ENCODE results near the gene UBN2.
"Not testable (repeated sequence)": the region's sequence is repeated elsewhere in the genome, so short reads cannot be mapped to it uniquely, and the experiment has no call there.

Gene UBN2

GRCh38 chr7:139299296-139299695, 68.3 kb downstream of the UBN2 start:
- H3K27ac Mint-ChIP-seq: no peak overlapping the region
- H3K27me3 Mint-ChIP-seq: no peaks in the 10 kb centered on the region
- H3K9me3 Mint-ChIP-seq: no peaks in the 10 kb centered on the region
- H3K4me1 Mint-ChIP-seq (ENCODE audit: low read depth): no peaks in the 10 kb centered on the region
- peaks cover 12% of the 10 kb centered on the region for H3K36me3 Mint-ChIP-seq (ENCODE audit: low read depth)
- H3K4me3 Mint-ChIP-seq: no peak overlapping the region

DNA sequence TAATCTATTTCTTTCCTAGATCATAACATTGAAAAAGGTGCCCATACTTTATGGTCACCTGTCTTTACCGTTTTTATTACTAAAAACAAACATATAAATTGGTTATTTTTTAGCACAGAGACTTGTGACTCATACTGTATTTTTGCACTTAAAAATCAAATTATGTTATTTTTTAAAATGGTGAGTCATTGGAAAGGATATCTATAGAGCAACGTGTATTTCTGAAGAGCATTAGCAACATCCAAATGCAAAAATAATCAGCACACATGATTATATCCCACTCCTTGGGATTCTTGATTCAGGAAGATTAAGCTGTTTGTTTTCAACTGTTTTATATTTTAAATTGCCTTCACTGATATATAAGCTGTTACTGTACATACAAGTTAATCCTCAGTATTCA, 69.4 kb downstream of the UBN2 start:
- H3K27me3 Mint-ChIP-seq: no peaks in the 10 kb centered on the region
- H3K4me3 Mint-ChIP-seq: no peak overlapping the region
- peaks cover 6% of the 10 kb centered on the region for H3K36me3 Mint-ChIP-seq (ENCODE audit: low read depth)
- H3K4me1 Mint-ChIP-seq (ENCODE audit: low read depth): no peaks in the 10 kb centered on the region
- no peaks in the 10 kb centered on the region for H3K9me3 Mint-ChIP-seq
- H3K27ac Mint-ChIP-seq: no peak overlapping the region

GRCh38 chr7:139304517-139304916, 73.5 kb downstream of the UBN2 start:
- Mint-ChIP-seq H3K27ac (no peak overlapping the region), H3K27me3 (no peaks in the 10 kb centered on the region), H3K9me3 (no peaks in the 10 kb centered on the region), H3K4me3 (no peak overlapping the region), H3K36me3 (ENCODE audit: low read depth) (peaks cover 5% of the 10 kb centered on the region), H3K4me1 (ENCODE audit: low read depth) (no peaks in the 10 kb centered on the region)

DNA sequence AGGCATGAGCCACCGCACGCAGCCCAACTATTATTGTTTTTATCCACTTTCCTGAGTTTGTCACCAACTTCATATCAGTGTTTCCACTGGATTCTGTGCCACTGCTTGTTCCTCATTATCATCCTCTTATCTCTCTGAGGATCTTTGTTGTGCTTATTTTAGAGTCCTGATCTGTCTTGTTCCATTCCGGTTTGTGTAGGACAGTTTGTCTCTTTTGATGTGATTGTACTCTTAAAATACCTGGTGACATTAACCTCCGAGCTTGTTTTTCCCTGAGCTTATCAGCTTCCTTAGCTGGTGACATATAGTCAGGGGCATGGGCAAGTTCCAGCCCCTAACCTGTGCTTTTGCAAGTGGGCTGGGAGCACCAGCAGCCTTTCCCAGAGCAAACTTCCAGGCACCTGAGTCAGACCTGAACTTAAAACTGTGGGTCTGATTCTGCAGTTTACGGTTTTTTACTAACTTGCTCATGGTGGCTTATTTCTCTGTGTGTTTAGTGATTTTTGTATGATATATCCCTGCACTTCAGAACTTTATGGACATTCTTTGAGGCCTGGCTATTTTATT, 87.0 kb downstream of the UBN2 start:
- H3K4me1 Mint-ChIP-seq (ENCODE audit: low read depth): no peaks in the 10 kb centered on the region
- no peaks in the 10 kb centered on the region for H3K36me3 Mint-ChIP-seq (ENCODE audit: low read depth)
- no peak overlapping the region for H3K4me3 Mint-ChIP-seq
- H3K27ac Mint-ChIP-seq: no peak overlapping the region
- H3K9me3 Mint-ChIP-seq: no peaks in the 10 kb centered on the region
- H3K27me3 Mint-ChIP-seq: no peaks in the 10 kb centered on the region

GRCh38 chr7:139321071-139321745, 90.2 kb downstream of the UBN2 start:
- Mint-ChIP-seq H3K27me3 (no peaks in the 10 kb centered on the region), H3K4me3 (no peak overlapping the region), H3K4me1 (ENCODE audit: low read depth) (no peaks in the 10 kb centered on the region), H3K36me3 (ENCODE audit: low read depth) (no peaks in the 10 kb centered on the region), H3K9me3 (no peaks in the 10 kb centered on the region), H3K27ac (no peak overlapping the region)

- not testable (repeated sequence) for H3K27ac Mint-ChIP-seq; H3K36me3 Mint-ChIP-seq (ENCODE audit: low read depth); H3K4me3 Mint-ChIP-seq; H3K27me3 Mint-ChIP-seq; H3K9me3 Mint-ChIP-seq; H3K4me1 Mint-ChIP-seq (ENCODE audit: low read depth)
Observed at GRCh38 chr7:139324709-139325108, 93.7 kb downstream of the UBN2 start.

- Mint-ChIP-seq H3K4me3 (no peak overlapping the region), H3K27me3 (no peaks in the 10 kb centered on the region), H3K9me3 (no peaks in the 10 kb centered on the region), H3K4me1 (ENCODE audit: low read depth) (peaks cover 10% of the 10 kb centered on the region), H3K27ac (no peak overlapping the region), H3K36me3 (ENCODE audit: low read depth) (no peaks in the 10 kb centered on the region)
Observed at GRCh38 chr7:139328375-139328774, 97.3 kb downstream of the UBN2 start.

DNA sequence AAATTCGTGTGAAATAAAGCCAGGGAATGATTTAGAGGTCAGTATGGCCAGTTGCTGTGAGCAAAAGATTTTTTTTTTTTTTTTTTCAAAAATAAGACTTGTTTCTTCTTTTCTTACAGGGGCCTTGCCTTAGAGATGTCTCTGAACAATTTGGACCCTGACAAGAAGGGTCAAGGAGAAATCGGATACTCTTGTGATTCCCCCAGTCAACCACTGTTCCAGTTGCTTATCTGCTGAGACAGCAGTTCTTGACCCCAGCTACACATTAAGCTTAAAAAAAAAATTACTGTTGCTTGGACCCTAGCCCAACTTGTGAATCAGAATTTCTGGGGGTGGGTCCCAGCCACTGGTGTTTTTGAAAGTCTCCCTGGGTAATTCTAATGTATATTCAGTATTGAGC, 98.1 kb downstream of the UBN2 start:
- no peaks in the 10 kb centered on the region for H3K27me3 Mint-ChIP-seq
- H3K36me3 Mint-ChIP-seq (ENCODE audit: low read depth): no peaks in the 10 kb centered on the region
- no peaks in the 10 kb centered on the region for H3K9me3 Mint-ChIP-seq
- no peak overlapping the region for H3K4me3 Mint-ChIP-seq
- peaks cover 10% of the 10 kb centered on the region for H3K4me1 Mint-ChIP-seq (ENCODE audit: low read depth)
- no peak overlapping the region for H3K27ac Mint-ChIP-seq

- H3K36me3 Mint-ChIP-seq (ENCODE audit: low read depth): no peaks in the 10 kb centered on the region
- no peak overlapping the region for H3K4me3 Mint-ChIP-seq
- H3K9me3 Mint-ChIP-seq: no peaks in the 10 kb centered on the region
- no peaks in the 10 kb centered on the region for H3K27me3 Mint-ChIP-seq
- H3K4me1 Mint-ChIP-seq (ENCODE audit: low read depth): peaks cover 10% of the 10 kb centered on the region
- H3K27ac Mint-ChIP-seq: no peak overlapping the region
Observed at GRCh38 chr7:139330333-139331030, 99.4 kb downstream of the UBN2 start.

DNA sequence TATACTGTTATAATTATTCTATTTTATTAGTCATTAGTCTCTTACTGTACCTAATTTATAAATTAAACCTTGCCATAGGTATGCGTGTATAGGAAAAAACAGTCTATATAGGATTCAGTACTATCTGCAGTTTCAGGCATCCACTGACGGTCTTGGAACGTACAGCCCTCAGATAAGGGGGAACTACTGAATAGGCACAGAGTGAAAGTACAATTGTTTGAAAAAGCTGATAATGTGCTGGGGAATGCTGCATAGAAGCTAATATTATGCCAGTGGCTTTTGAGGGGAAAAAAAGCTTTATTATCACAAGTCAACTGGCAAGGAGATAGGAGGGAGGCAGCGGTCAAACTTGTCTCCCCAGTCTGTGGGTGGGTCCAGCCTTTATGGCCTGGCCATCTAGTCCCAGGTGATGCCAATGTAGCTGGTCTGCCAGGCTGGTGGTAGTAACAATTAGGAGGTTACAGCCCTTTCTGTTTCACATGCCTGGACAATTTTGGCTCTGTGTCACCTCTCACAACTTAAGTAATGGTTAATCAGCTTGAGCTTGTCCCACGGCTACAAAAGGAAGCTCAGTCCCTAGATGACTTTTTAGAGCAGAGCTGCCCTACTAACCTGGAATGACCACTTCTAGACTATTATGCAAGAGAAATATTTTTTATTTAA, 101.8 kb downstream of the UBN2 start:
- Mint-ChIP-seq H3K27ac (no peak overlapping the region), H3K9me3 (no peaks in the 10 kb centered on the region), H3K4me3 (no peak overlapping the region)

GRCh38 chr7:139333443-139333842, 102.4 kb downstream of the UBN2 start:
- not testable (repeated sequence) for H3K27ac Mint-ChIP-seq; H3K36me3 Mint-ChIP-seq (ENCODE audit: low read depth); H3K9me3 Mint-ChIP-seq; H3K4me3 Mint-ChIP-seq; H3K27me3 Mint-ChIP-seq
- peaks cover 10% of the 10 kb centered on the region for H3K4me1 Mint-ChIP-seq (ENCODE audit: low read depth)

More for the DNA sequence above, 101.8 kb downstream of the UBN2 start:
- Mint-ChIP-seq H3K27me3 (no peaks in the 10 kb centered on the region), H3K4me1 (ENCODE audit: low read depth) (peaks cover 10% of the 10 kb centered on the region), H3K36me3 (ENCODE audit: low read depth) (no peaks in the 10 kb centered on the region)

DNA sequence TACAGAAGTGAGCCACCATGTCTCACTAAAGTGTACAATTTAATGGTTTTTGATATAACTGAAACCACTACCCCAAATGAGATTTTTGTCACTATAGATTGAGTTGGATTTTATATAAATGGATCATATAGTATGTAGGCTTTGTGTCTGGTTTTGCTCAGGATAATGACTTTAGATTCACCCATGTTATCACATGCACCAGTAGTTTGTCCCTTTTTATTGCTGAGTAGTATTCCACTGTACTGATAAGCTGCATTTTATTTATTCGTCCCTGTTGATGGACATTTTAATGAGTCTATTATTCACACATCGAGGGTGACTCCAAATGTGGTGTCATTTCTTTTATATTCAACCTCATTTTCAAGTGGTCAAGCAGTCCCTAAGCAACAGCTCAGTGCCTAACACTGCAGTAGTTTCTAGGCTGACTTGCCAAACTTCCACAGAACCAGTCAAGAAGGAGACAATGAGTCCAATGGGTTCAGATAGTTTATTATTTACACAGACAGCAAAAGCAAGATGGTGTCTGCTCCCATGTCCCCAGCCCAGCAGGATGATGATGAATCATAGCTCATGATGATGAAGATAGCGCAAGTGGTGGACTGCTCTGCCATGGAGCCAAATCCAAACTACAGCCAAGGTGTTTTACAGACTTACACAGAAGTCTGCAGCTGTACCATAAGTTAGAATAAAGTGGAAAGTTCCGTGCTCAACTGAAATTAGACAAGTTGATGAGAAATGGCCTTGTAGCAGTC, 103.5 kb downstream of the UBN2 start:
- H3K27ac Mint-ChIP-seq: no peak overlapping the region
- H3K36me3 Mint-ChIP-seq (ENCODE audit: low read depth): peaks cover 6% of the 10 kb centered on the region
- H3K27me3 Mint-ChIP-seq: no peaks in the 10 kb centered on the region
- no peak overlapping the region for H3K4me3 Mint-ChIP-seq
- H3K4me1 Mint-ChIP-seq (ENCODE audit: low read depth): peaks cover 15% of the 10 kb centered on the region
- H3K9me3 Mint-ChIP-seq: peaks cover 6% of the 10 kb centered on the region

DNA sequence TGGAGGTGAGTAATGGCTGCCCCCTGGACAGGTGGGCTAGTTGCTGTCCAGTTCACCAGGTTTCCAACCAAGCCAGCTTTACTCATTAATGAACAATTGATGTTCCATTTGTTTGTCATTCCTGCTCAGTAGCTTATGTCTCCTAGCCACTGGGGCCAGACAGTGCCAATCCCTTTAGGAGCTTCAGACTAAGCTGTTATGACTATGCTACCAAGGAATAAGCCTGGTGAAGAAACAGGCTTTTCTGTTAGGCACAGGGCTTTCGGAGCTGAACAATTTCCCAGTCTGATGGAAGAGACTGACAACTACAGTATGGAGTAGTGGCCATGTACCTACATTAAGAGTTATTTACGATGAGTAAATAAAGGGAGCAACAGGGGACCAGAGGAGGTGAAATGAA, 108.0 kb downstream of the UBN2 start:
- Mint-ChIP-seq H3K4me1 (ENCODE audit: low read depth) (peaks cover 24% of the 10 kb centered on the region), H3K27ac (peak overlapping the region; percentile 81), H3K27me3 (peaks cover 4% of the 10 kb centered on the region), H3K36me3 (ENCODE audit: low read depth) (peaks cover 15% of the 10 kb centered on the region), H3K9me3 (peaks cover 6% of the 10 kb centered on the region), H3K4me3 (peak overlapping the region; percentile 94)

DNA sequence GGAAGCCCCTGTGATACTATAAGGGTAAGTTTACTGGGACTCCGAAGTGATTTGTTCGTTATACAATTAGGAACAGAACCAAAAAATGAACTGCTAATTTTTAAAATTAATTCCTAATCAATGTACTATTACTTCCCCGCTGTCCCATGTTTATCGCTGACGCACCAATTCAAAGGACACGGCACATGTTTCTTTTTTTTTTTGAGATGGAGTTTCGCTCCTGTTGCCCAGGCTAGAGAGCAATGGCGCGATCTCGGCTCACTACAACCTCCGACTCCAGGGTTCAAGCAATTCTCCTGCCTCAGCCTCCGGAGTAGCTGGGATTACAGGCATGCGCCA, 108.6 kb downstream of the UBN2 start:
- Mint-ChIP-seq H3K9me3 (peaks cover 6% of the 10 kb centered on the region), H3K4me1 (ENCODE audit: low read depth) (peaks cover 24% of the 10 kb centered on the region), H3K27ac (peak overlapping the region; percentile 99), H3K36me3 (ENCODE audit: low read depth) (peaks cover 19% of the 10 kb centered on the region), H3K27me3 (peaks cover 4% of the 10 kb centered on the region), H3K4me3 (peak overlapping the region; percentile 94)

Data from stimulated activated naive CD8-positive, alpha-beta T cell treated with anti-CD3 and anti-CD28 coated beads, Interleukin-15, Interleukin-2, amounts not matched to agents 100 ng/mL and 50 ng/mL, for 24 hours (primary cell).